ENCODE data around the gene LRIT2.

GRCh38 chr10:84197643-84198042, 27.7 kb downstream of the LRIT2 start:
- TF ChIP-seq CTCF (conservative IDR thresholded peaks at IDR 0.05; ENCODE audit: low read depth, low read length) (no peak), EZH2 (IDR thresholded peaks at IDR 0.05; ENCODE audit: borderline replicate concordance, low read depth, low read length, poor library complexity, severe bottlenecking) (no peak)
